H7 (cell line): ENCODE data around the gene JARID2. TPM values are rescaled to one million over a fixed set of nuclear protein-coding genes. Genes with fewer than 3 reads are reported as not detected.

Experiments used
- DNase-seq: peaks from one replicate; pipeline ENCODE4 v3.0.0; 2012
- H3K27me3 ChIP-seq: 2 replicates; pipeline ENCODE4 v1.6.0; 2011; ENCODE audit warnings: mild to moderate bottlenecking, low read length; ENCODE audit not compliant: control insufficient read depth, insufficient read depth
- H3K36me3 ChIP-seq: replicated peaks from 2 replicates; pipeline ENCODE4 v1.5.1; 2011; ENCODE audit warnings: low read length; ENCODE audit not compliant: control insufficient read depth, insufficient read depth
- H3K4me3 ChIP-seq: 2 replicates; pipeline ENCODE4 v1.5.1; 2011; ENCODE audit warnings: low read depth, mild to moderate bottlenecking, control low read depth, low read length, moderate library complexity; ENCODE audit not compliant: insufficient read depth
- total RNA-seq: library from RNA; depleted of rRNA; stranded (reverse); fragments of >200 nt; shearing (Covaris generic); gene quantifications from 2 replicates; pipeline ENCODE4 v1.2.3, GENCODE V29; 2014

JARID2 gene
- total RNA-seq, 1 experiment from 2014 or later = 95.2 TPM

GRCh38 chr6:15266423-15266996 lies 20.6 kb downstream of the JARID2 start:
- no peak overlapping the region for H3K4me3 ChIP-seq
- H3K36me3 ChIP-seq = no peaks in the 10 kb centered on the region; the same call in 1 of the 2 replicates
- no peak for DNase-seq
- no peaks in the 10 kb centered on the region for H3K27me3 ChIP-seq

GRCh38 chr6:15267221-15267620 lies 21.4 kb downstream of the JARID2 start:
- Histone ChIP-seq H3K27me3 (no peaks in the 10 kb centered on the region), H3K4me3 (no peak overlapping the region), H3K36me3 (no peaks in the 10 kb centered on the region; the same call in 1 of the 2 replicates)
- no peak for DNase-seq

GRCh38 chr6:15268137-15268908 lies 22.5 kb downstream of the JARID2 start:
- no peaks in the 10 kb centered on the region; the same call in none of the 2 replicates for H3K36me3 ChIP-seq
- peak; percentile 44 for DNase-seq
- H3K4me3 ChIP-seq = no peak overlapping the region
- no peaks in the 10 kb centered on the region for H3K27me3 ChIP-seq

GRCh38 chr6:15269011-15269410 lies 23.1 kb downstream of the JARID2 start:
- no peaks in the 10 kb centered on the region for H3K27me3 ChIP-seq
- DNase-seq = no peak
- H3K36me3 ChIP-seq = no peaks in the 10 kb centered on the region; the same call in none of the 2 replicates
- H3K4me3 ChIP-seq = no peak overlapping the region

- no peaks in the 10 kb centered on the region; the same call in none of the 2 replicates for H3K36me3 ChIP-seq
- no peak overlapping the region for H3K4me3 ChIP-seq
- DNase-seq = no peak
- no peaks in the 10 kb centered on the region for H3K27me3 ChIP-seq
Measured at GRCh38 chr6:15269619-15270018, 23.8 kb downstream of the JARID2 start.

GRCh38 chr6:15270402-15270801 lies 24.5 kb downstream of the JARID2 start:
- H3K27me3 ChIP-seq = no peaks in the 10 kb centered on the region
- H3K36me3 ChIP-seq = peaks cover 4% of the 10 kb centered on the region
- no peak for DNase-seq
- H3K4me3 ChIP-seq = no peak overlapping the region

- H3K27me3 ChIP-seq = no peaks in the 10 kb centered on the region
- peaks cover 4% of the 10 kb centered on the region for H3K36me3 ChIP-seq
- no peak overlapping the region for H3K4me3 ChIP-seq
- DNase-seq = no peak
Measured at GRCh38 chr6:15272562-15272961, 26.7 kb downstream of the JARID2 start.

GRCh38 chr6:15274692-15275387 lies 29.0 kb downstream of the JARID2 start:
- no peak for DNase-seq
- Histone ChIP-seq H3K36me3 (peaks cover 4% of the 10 kb centered on the region), H3K27me3 (no peaks in the 10 kb centered on the region), H3K4me3 (no peak overlapping the region)

- Histone ChIP-seq H3K27me3 (no peaks in the 10 kb centered on the region), H3K4me3 (no peak overlapping the region), H3K36me3 (peaks cover 4% of the 10 kb centered on the region)
- DNase-seq = no peak
Measured at GRCh38 chr6:15276036-15276985, 30.4 kb downstream of the JARID2 start.

GRCh38 chr6:15279047-15279661 lies 33.3 kb downstream of the JARID2 start:
- Histone ChIP-seq H3K4me3 (no peak overlapping the region), H3K27me3 (no peaks in the 10 kb centered on the region), H3K36me3 (peaks cover 4% of the 10 kb centered on the region)
- DNase-seq = no peak

- H3K4me3 ChIP-seq = no peak overlapping the region
- no peaks in the 10 kb centered on the region for H3K27me3 ChIP-seq
- no peak for DNase-seq
- H3K36me3 ChIP-seq = peaks cover 1% of the 10 kb centered on the region
Measured at GRCh38 chr6:15280028-15280427, 34.2 kb downstream of the JARID2 start.

GRCh38 chr6:15280961-15281360 lies 35.1 kb downstream of the JARID2 start:
- no peaks in the 10 kb centered on the region for H3K27me3 ChIP-seq
- no peaks in the 10 kb centered on the region; the same call in 1 of the 2 replicates for H3K36me3 ChIP-seq
- DNase-seq = no peak
- H3K4me3 ChIP-seq = no peak overlapping the region

GRCh38 chr6:15282334-15282733 lies 36.5 kb downstream of the JARID2 start:
- Histone ChIP-seq H3K36me3 (no peaks in the 10 kb centered on the region; the same call in 1 of the 2 replicates), H3K4me3 (no peak overlapping the region), H3K27me3 (no peaks in the 10 kb centered on the region)
- DNase-seq = no peak

- Histone ChIP-seq H3K4me3 (no peak overlapping the region), H3K36me3 (peaks cover 5% of the 10 kb centered on the region), H3K27me3 (no peaks in the 10 kb centered on the region)
- DNase-seq = no peak
Measured at GRCh38 chr6:15283986-15284361, 38.1 kb downstream of the JARID2 start.
